Brain microvascular endothelial cell (primary cell): ENCODE data around the gene SLC9A3.

Experiments
- DNase-seq: peaks from one replicate; pipeline ENCODE4 v3.0.0-alpha.2; 2020
- H3K27ac ChIP-seq: fragments of 250-450 bp; sonication (Bioruptor Pico); 2 replicates; pipeline ENCODE4 v1.5.1; 2020; ENCODE audit warnings: mild to moderate bottlenecking, moderate library complexity
- H3K27me3 ChIP-seq: fragments of 250-450 bp; sonication (Bioruptor Pico); replicated peaks from 2 replicates; pipeline ENCODE4 v1.5.1; 2020; ENCODE audit warnings: mild to moderate bottlenecking
- H3K36me3 ChIP-seq: fragments of 250-450 bp; sonication (Bioruptor Pico); replicated peaks from 2 replicates; pipeline ENCODE4 v1.5.1; 2020; ENCODE audit warnings: mild to moderate bottlenecking
- H3K4me3 ChIP-seq: 2 replicates; pipeline ENCODE4 v1.5.1; 2011; ENCODE audit warnings: low read depth, mild to moderate bottlenecking, control low read depth, low read length, moderate library complexity
- in situ Hi-C: cut with HindIII; loops from 2 replicates; pipeline ENCODE4 v1.10.0; 2017; ENCODE audit warnings: low sequenced_read_pairs, low pct_ligation_motif_present
- TF ChIP-seq, protein P1 (sequence below): IDR thresholded peaks from 2 replicates; pipeline ENCODE4 v1.5.1; 2011; ENCODE audit warnings: low read depth, mild to moderate bottlenecking, moderate library complexity, low read length, control low read depth, inconsistent platforms; ENCODE audit errors: missing control alignments

SLC9A3 gene

DNA sequence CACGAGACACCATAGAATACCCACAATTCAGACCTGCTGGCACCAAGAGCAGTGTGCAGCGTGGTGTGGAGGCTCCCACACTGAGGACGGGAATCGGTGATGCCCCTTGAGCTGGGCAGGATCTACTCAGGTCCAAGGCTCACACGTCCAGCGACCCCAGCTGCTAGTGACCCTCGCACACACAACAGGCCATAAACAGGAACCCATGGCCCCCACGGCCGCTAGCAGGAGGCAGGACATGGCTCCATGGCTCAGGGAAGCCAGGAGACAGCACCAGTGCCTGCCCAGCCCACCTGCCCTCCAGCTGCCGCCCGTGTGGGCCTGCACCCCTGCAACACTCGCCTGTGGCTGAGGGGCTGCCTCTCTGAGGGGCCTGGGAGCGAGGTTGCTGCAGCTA lies 43.4 kb upstream of the SLC9A3 start:
- no peak for DNase-seq
- Histone ChIP-seq H3K27ac (no peak overlapping the region), H3K27me3 (peaks cover 14% of the 10 kb centered on the region), H3K4me3 (no peak overlapping the region), H3K36me3 (no peaks in the 10 kb centered on the region)
- in situ Hi-C loops: no loop called here
- TF ChIP-seq, protein P1, sequence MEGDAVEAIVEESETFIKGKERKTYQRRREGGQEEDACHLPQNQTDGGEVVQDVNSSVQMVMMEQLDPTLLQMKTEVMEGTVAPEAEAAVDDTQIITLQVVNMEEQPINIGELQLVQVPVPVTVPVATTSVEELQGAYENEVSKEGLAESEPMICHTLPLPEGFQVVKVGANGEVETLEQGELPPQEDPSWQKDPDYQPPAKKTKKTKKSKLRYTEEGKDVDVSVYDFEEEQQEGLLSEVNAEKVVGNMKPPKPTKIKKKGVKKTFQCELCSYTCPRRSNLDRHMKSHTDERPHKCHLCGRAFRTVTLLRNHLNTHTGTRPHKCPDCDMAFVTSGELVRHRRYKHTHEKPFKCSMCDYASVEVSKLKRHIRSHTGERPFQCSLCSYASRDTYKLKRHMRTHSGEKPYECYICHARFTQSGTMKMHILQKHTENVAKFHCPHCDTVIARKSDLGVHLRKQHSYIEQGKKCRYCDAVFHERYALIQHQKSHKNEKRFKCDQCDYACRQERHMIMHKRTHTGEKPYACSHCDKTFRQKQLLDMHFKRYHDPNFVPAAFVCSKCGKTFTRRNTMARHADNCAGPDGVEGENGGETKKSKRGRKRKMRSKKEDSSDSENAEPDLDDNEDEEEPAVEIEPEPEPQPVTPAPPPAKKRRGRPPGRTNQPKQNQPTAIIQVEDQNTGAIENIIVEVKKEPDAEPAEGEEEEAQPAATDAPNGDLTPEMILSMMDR: no peak

DNA sequence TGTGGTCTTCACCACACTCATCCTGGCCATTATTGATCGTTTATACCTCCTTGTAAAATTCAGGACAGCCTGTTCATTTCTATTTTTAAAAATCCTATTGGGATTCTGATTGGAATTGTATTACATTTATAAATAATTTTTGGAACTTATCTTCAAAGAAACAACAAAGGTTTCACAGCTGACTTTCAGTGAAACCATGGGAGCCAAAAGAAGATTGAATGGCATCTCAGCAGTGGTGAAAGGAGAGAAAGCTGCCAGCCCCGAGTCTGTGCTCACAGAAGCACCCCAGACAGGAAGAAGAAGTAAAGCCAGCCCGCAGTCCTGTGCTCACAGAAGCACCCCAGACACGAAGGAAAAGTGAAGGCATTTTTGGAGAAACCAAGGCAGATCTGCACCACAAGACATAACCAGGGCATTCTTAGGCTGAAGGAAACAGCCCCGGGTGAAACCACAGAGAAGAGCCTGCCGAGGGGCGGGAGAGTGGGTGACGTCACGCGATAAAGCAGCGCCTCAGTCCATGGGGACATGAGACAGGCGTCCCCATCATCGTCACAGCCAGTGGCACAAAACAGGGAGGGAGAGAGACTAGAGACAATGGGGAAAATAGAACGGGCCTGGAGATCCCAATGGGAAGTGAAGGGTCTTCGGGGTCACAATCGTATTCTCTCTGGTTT lies 42.5 kb upstream of the SLC9A3 start:
- TF ChIP-seq, protein P1: no peak
- H3K36me3 ChIP-seq: no peaks in the 10 kb centered on the region
- no peak for DNase-seq
- H3K27ac ChIP-seq: no peak overlapping the region
- no peak overlapping the region for H3K4me3 ChIP-seq
- H3K27me3 ChIP-seq: peaks cover 14% of the 10 kb centered on the region
- in situ Hi-C loops: no loop called here

DNA sequence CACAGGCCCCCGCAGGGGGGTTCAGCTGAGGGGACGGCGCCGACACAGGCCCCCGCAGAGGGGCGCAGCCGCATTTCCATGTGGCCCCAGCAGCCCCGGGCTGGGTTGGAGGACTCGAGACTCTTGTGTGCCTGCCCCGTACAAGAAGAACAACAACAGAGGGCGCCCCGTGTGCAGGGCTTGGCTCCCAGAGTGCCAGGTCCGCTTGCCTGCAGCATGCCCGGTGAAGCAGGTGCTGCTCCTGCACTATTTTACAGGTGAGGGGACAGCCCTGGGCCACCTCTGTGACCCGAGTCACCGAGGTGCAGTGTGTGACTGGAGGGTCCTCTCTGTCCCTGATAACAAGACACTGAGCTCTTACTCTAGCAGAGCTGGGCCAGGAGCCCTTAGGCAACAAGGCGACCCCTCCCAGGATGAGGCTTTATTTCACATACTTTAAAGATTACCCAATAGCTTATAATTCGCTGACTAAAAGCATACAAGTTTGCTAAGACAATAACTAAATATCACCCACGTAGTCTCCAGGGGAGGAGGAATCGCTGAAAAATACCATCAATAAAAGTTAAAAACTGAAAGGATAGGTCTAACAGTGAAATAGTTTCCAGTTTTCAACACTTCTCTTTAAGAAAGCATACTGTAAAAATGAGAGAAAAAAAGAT lies 41.7 kb upstream of the SLC9A3 start:
- in situ Hi-C loops: no loop called here
- Histone ChIP-seq H3K27ac (no peak overlapping the region), H3K27me3 (peaks cover 14% of the 10 kb centered on the region), H3K4me3 (no peak overlapping the region), H3K36me3 (no peaks in the 10 kb centered on the region)
- DNase-seq: no peak
- TF ChIP-seq, protein P1: no peak

DNA sequence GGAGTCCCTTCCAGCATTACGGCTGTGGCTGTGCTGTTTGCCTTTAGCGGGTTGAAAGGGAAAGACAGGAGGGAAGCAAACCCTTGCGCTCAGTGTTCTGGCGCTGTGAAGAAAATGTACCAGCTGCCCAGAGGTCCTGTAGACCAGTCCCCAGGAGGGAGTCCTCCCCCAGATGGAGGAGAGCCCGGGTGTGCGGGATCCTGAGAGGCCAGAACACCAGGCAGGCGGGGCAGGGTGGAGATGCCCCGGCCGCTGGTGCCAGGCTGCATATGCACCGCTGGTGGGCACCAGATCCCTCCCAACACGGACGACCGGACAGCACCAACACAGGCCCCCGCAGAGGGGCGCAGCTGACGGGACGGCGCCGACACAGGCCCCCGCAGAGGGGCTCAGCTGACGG lies 37.2 kb upstream of the SLC9A3 start:
- in situ Hi-C loops: no loop called here

DNA sequence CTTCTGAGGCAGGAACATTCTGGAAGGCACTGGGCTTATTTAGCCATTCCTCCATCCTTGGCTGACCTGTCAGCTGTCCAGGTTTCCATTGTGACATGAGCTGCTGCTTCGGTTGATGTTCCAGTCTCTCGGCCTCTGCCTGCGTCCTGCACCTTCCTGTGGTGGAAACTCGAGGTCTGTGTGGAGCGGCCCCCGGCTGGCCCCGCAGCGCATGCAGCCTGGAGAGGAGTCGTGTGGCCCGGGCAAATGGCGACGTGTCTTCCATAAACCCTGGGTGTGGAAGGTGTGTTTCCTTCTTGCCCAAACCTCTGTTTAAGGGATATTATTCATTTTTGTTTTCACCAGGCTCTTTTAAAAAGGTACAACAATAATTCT lies 36.5 kb upstream of the SLC9A3 start:
- no peak for DNase-seq
- Histone ChIP-seq H3K4me3 (no peak overlapping the region), H3K27ac (no peak overlapping the region), H3K27me3 (peaks cover 2% of the 10 kb centered on the region), H3K36me3 (no peaks in the 10 kb centered on the region)
- TF ChIP-seq, protein P1: no peak
- in situ Hi-C loops: no loop called here

More for the DNA sequence above, 37.2 kb upstream of the SLC9A3 start:
- TF ChIP-seq, protein P1: no peak
- H3K27me3 ChIP-seq: peaks cover 5% of the 10 kb centered on the region
- no peak overlapping the region for H3K4me3 ChIP-seq
- no peaks in the 10 kb centered on the region for H3K36me3 ChIP-seq
- DNase-seq: no peak
- no peak overlapping the region for H3K27ac ChIP-seq
